A673 (cell line): ENCODE measurements around the gene CKMT2.

Experiments
- CTCF ChIP-seq: fragments of 300-800, 200-600 bp; sonication (generic); conservative IDR thresholded peaks from 2 replicates; pipeline ENCODE4 v1.5.1; 2017; ENCODE audit warnings: low read depth, mild to moderate bottlenecking, antibody characterized with exemption, low read length, moderate library complexity, mixed read lengths
- EZH2 ChIP-seq: fragments of 200-600 bp; sonication (generic); IDR thresholded peaks from 2 replicates; pipeline ENCODE4 v1.6.1; 2017; ENCODE audit warnings: borderline replicate concordance, low read depth, mild to moderate bottlenecking, mixed read lengths, antibody characterized with exemption, low read length; ENCODE audit not compliant: poor library complexity, severe bottlenecking

GRCh38 chr5:81288021-81288433, 54.9 kb downstream of the CKMT2 start:
- TF ChIP-seq CTCF (no peak), EZH2 (no peak)
